Activated CD4-positive, alpha-beta T cell treated with anti-CD3 and anti-CD28 coated beads, Interleukin-10, Interleukin-2, amounts not matched to agents 100 ng/mL and 50 ng/mL, durations not matched to agents 16 hours and 8 hours (primary cell): ENCODE data around the gene ARIH2.
A peak's percentile ranks its signal among the peaks of the same experiment; 100 is the strongest.
"Not testable (repeated sequence)": the region's sequence is repeated elsewhere in the genome, so short reads cannot be mapped to it uniquely, and the experiment has no call there.

Source experiments
- DNase-seq: peaks from one replicate; pipeline ENCODE4 v3.0.0-alpha.2; 2020

ARIH2 gene

DNA sequence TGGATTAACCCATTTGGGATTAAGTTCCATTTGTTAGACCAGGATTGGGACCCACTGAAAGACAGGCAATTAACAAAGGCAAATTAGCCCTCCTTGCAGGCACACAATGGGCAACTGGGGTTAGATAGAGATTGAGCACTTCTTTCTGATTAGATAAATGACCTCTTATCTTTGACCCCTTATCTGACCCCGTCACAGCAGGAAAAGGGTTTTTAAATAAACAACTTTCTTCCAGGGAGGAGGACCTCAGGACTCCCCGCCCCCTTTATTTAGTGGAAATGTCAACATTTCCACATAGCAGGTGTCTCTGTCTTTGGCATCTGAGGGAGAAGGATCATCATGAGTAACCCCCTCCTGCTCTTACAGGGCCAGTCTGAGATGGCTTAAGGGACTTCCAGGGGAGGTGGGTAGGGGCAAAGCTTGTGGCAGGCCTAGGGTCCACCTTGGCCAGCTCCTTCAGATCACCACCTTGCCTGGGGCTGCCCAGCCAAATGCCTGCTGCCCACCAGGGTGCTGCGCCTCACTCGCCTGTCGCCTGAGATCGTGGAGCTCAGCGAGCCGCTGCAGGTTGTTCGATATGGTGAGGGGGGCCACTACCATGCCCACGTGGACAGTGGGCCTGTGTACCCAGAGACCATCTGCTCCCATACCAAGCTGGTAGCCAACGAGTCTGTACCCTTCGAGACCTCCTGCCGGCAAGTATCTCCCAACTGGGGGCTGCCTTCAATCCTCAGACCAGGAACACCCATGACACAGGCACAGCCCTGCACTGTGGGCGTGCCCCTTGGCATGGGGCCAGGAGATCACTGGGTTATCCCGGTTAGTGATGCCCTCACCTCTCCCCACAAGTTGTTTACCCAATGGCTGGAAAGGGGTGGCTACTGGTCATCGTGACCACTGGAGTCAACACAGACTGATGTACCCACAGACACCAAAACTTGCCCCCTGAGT lies 86.0 kb downstream of the ARIH2 start:
- no peak for DNase-seq

DNA sequence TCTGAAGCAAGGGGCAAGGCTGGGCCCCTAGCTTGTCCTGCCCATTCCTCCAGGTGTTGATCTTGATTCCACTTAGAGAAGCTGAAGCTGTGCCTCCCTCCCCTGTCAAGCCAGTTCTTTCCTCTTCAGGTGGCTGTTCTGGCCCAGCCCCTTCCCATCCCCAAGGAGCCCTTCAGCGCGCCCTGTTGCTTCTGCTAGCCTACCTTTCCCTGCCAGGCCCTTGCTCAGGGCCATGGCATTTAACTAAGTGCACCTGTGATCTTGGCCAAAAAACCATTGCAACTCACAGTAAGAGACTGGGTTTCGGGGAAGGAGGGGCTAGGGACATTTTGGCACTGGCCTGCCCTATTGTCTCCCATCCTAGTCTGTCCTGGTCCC lies 86.7 kb downstream of the ARIH2 start:
- DNase-seq: no peak

DNA sequence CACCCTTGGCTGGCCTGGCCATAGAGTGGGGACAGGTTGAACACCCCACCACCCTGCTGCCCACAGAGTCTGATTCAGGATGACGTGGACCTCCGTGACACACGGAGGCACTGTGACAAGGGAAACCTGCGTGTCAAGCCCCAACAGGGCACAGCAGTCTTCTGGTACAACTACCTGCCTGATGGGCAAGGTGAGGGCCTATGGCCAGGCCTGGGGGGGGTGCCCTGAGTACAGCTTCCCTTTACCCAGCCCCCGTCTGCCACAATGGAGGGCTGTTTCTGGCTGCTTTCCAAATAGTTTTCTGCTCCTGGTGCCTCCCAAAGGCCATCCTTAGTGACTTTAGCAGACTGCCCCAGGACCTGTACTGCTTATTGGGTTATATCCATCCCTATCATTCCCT lies 87.4 kb downstream of the ARIH2 start:
- no peak for DNase-seq

DNA sequence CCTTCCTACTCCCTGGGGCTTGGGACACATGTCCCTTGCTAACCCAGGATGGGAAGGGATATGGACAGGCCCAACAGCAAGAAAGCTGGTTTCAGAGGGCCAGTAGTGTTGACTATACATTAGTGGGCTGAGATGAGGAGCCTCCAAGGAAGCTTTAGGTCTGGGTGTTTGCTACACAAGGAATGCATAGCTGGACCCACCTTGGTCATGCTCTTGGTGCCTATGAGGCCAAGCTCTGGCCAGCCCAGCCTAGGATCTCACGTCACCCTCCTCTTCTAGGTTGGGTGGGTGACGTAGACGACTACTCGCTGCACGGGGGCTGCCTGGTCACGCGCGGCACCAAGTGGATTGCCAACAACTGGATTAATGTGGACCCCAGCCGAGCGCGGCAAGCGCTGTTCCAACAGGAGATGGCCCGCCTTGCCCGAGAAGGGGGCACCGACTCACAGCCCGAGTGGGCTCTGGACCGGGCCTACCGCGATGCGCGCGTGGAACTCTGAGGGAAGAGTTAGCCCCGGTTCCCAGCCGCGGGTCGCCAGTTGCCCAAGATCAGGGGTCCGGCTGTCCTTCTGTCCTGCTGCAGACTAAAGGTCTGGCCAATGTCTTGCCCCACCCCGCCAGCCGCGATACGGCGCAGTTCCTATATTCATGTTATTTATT lies 87.9 kb downstream of the ARIH2 start:
- no peak for DNase-seq

GRCh38 chr3:49007068-49007770 lies 88.6 kb downstream of the ARIH2 start, which contains the start of gene WDR6:
TSS of gene WDR6 (plus strand) at chr3:49007391. CDS start at chr3:49007432, 41 bp downstream.
- peak; percentile 99 for DNase-seq

GRCh38 chr3:49007771-49008528 lies 89.3 kb downstream of the ARIH2 start:
- peak; percentile 95 for DNase-seq

- not testable (repeated sequence) for DNase-seq
Observed at GRCh38 chr3:49008627-49009026, 90.0 kb downstream of the ARIH2 start.

- no peak for DNase-seq
Observed at GRCh38 chr3:49009396-49009795, 90.8 kb downstream of the ARIH2 start.

DNA sequence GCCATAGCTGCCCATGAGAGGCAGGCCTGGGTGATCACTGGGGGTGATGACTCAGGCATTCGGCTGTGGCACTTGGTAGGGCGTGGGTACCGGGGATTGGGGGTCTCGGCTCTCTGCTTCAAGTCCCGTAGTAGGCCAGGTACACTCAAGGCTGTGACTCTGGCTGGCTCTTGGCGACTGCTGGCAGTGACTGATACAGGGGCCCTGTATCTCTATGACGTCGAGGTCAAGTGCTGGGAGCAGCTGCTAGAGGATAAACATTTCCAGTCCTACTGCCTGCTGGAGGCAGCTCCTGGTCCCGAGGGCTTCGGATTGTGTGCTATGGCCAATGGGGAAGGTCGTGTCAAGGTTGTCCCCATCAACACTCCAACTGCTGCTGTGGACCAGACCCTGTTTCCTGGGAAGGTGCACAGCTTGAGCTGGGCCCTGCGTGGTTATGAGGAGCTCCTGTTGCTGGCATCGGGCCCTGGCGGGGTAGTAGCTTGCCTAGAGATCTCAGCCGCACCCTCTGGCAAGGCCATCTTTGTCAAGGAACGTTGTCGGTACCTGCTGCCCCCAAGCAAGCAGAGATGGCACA lies 93.9 kb downstream of the ARIH2 start:
- DNase-seq: no peak

GRCh38 chr3:49013113-49013737 lies 94.6 kb downstream of the ARIH2 start:
- DNase-seq: no peak

GRCh38 chr3:49013738-49014660 lies 95.4 kb downstream of the ARIH2 start:
- peak; percentile 60 for DNase-seq

DNA sequence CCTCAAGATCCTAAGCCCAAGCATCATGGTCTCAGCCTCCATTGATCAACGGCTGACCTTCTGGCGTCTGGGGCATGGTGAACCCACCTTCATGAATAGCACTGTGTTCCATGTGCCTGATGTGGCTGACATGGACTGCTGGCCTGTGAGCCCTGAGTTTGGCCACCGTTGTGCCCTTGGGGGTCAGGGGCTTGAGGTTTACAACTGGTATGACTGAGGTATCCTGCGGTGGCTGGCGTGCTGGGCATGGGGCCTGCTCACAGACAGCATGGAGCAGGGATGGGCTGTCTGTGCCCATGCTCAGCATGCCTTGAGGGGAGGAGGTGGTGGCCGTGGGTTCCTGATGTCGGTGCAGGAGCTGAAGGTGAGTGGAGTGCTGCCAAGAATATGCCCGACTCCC lies 96.4 kb downstream of the ARIH2 start:
- no peak for DNase-seq

GRCh38 chr3:49015765-49016164 lies 97.1 kb downstream of the ARIH2 start:
- no peak for DNase-seq

- DNase-seq: no peak
Observed at GRCh38 chr3:49016414-49017228, 98.0 kb downstream of the ARIH2 start.

DNA sequence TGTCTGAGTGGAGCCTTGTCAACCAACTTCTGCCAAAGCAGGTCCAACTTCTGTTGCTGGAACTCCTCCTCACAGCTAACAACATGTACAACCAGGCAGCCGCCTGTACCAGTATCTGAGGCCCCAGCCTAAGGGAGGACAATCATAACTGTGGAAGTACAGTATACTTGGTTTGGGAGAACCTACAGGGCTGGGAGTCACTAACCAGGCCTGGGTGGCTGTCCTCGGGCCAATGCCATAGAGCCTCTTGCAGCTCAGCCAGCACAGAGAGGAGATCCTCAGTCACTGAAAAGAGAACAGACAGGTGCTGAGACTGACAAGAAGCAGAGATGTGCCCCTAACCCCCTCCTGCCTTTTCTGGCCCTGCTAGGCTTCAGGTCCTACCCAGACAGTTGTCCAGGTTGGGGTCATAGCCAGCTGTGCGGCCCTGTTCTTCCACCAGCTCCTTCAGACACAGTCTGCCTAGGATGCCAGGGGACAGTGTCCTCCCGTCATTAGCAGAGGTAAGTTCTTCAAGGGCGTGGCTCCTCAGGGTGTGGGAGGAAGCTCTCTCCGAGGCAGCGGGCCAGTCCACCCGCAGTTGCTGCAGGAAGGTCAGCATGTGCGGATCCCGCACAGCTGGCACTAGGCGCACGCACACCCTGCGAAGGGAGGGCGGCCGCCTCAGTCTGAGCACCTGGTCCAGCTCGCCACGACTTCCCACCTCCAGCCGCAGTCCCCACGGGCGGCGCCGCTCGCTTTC lies 98.8 kb downstream of the ARIH2 start:
- DNase-seq: no peak

DNA sequence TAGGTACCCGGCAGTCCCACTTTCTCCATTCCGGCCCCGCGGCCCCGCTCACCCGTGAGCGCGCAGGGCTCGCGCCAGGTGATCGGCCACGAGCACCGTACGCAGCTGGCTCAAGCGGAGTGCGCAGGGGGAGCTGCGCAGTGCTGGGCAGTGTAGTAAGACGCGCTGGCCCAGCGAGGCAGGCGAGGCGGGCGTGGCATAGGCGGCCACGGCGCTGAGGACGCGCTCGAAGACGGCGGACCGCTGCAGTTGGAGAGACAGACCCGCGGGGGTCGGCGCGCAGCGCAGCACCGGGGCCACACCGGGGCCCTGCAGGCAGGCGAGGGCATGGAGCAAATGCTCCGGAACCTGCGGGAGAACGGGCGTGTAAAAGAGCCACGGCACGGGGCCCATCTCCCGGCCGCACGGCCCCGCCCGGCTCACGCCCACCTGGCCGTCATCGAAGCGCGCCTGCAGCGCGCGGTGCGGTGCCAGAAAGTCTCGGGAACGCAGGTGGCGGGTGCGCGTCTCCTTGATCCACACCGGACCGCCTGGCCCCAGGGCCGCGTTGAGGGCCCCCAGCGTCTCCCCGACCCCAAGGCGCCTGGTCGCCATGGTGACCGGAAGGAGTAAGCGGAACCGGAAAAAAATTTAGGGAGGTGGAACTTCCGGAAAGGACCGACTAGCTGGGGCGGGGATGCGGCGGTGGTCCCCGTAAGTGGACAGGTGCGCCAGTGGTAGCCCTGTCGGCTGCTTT lies 99.5 kb downstream of the ARIH2 start, which contains the start of gene DALRD3:
Gene DALRD3 (minus strand): TSS at position 610 of the 736 bp plus-strand sequence. CDS start 16 bp downstream, at position 594.
- peak; percentile 81 for DNase-seq

GRCh38 chr3:49018707-49019006 lies 100.0 kb downstream of the ARIH2 start:
- no peak for DNase-seq

GRCh38 chr3:49019941-49020329 lies 101.3 kb downstream of the ARIH2 start:
- no peak for DNase-seq
